Stomach (tissue), 9 donors: ENCODE data around the gene UTRN. TPM values are rescaled to one million over a fixed set of nuclear protein-coding genes. Genes with fewer than 3 reads are reported as not detected.

Source experiments
- DNase-seq, 2 donors: peaks; one replicate each; pipeline versions ENCODE4 v3.0.0 to v3.0.0-alpha.2; 2013 to 2019
- H3K27ac ChIP-seq, 5 donors: fragments of 200-600 bp in 4 of 5; sonication (generic) in 4 of 5; one replicate each; pipeline ENCODE4 v1.5.1; 2013 to 2019; ENCODE audit warnings: mild to moderate bottlenecking in 1 of 5, moderate library complexity in 1 of 5
- H3K27me3 ChIP-seq, 3 donors: fragments of 200-600 bp; sonication (generic); one replicate each; pipeline ENCODE4 v1.5.1; 2017 to 2019; ENCODE audit warnings: mixed run types in 1 of 3
- H3K36me3 ChIP-seq, 4 donors: fragments of 200-600 bp; sonication (generic); 1 replicate in 3 of 4; 2 replicates in 1 of 4; pipeline ENCODE4 v1.5.1; 2016 to 2019
- H3K4me1 ChIP-seq, 4 donors: fragments of 200-600 bp; sonication (generic); one replicate each; pipeline ENCODE4 v1.5.1; 2016 to 2019
- H3K4me3 ChIP-seq, 4 donors: fragments of 200-600 bp; sonication (generic) in 3 of 4; one replicate each; pipeline ENCODE4 v1.5.1; 2016 to 2019; ENCODE audit warnings: mild to moderate bottlenecking in 1 of 4
- H3K9me3 ChIP-seq, 4 donors: fragments of 200-600 bp; sonication (generic); one replicate each; pipeline ENCODE4 v1.5.1; 2016 to 2019
- CTCF ChIP-seq, 7 experiments: fragments of 450-650 bp in 4 of 7; fragments of 200-600 bp in 3 of 7; sonication (generic) in 3 of 7; IDR thresholded peaks; one replicate each; pipeline ENCODE4 v1.5.1; 2016 to 2019; ENCODE audit warnings: antibody characterized with exemption in 7 of 7, control low read depth in 2 of 7, mild to moderate bottlenecking in 1 of 7
- EP300 ChIP-seq: sonication (generic); formaldehyde crosslinking; IDR thresholded peaks from one replicate; pipeline ENCODE4 v1.6.1; 2017; ENCODE audit warnings: antibody characterized with exemption
- POLR2A ChIP-seq, 4 donors: fragments of 450-650 bp; IDR thresholded peaks; one replicate each; pipeline ENCODE4 v1.6.1; 2016; ENCODE audit warnings: antibody characterized with exemption in 4 of 4, control low read depth in 2 of 4, mild to moderate bottlenecking in 1 of 4, moderate library complexity in 1 of 4
- POLR2AphosphoS5 ChIP-seq, 3 donors: sonication (generic); formaldehyde crosslinking; IDR thresholded peaks; one replicate each; pipeline ENCODE4 v1.6.1; 2016; ENCODE audit warnings: antibody characterized with exemption in 3 of 3
- WGBS, 5 donors: extraction: QIAGEN DNeasy Blood & Tissue Kit in 3 of 5; methylation state at CpG; one replicate each; pipeline versions ENCODE4 v1.1.5 to v1.1.7; 2013 to 2018; 5-methylcytosine and 5-hydroxymethylcytosine counted together
- intact Hi-C: fragments of 100-400 bp; cut with DNase I; formaldehyde crosslinking; loops from one replicate; pipeline ENCODE4 v1.15.1; 2023; ENCODE audit warnings: low total_unique reads
- polyA plus RNA-seq, 3 donors: library from polyadenylated mRNA; stranded (reverse); fragments of 200-250 nt; gene quantifications; one replicate each; pipeline ENCODE4 v1.2.3, GENCODE V29; 2013
- total RNA-seq, 5 donors: library from RNA; depleted of rRNA; stranded (reverse); fragments of >200 nt; gene quantifications; one replicate each; pipeline versions ENCODE4 v1.1.0 to v1.2.3, GENCODE V29; 2014 to 2016
- donor health status: healthy with polysubstance abuse.
- donor health status: Bipolar disorder and iron deficiency.
- donor health status: healthy.

Gene UTRN
- total and polyA plus RNA-seq, 8 donors: 5.4 to 218 (median 105) TPM

GRCh38 chr6:144298916-144299315, 13.8 kb downstream of the UTRN start:
- intact Hi-C loops: no loop called here
- Histone ChIP-seq H3K4me3 (no peak overlapping the region), H3K27ac (peak overlapping the region in 2 of 5 donors; percentile 21 to 85), H3K36me3 (peaks cover 0 to 15% (median 8%) of the 10 kb centered on the region in 4 donors), H3K27me3 (no peaks in the 10 kb centered on the region), H3K4me1 (peaks cover 24 to 54% (median 29%) of the 10 kb centered on the region in 4 donors), H3K9me3 (no peaks in the 10 kb centered on the region)
- TF ChIP-seq EP300 (no peak), POLR2A (IDR thresholded peaks at IDR 0.05) (no peak), CTCF (IDR thresholded peaks at IDR 0.05) (no peak), POLR2AphosphoS5 (IDR thresholded peaks at IDR 0.05) (no peak)
- WGBS, 5 donors: 84 to 94% (median 86%) methylated on average over 1 of the region's 1 CpG
- no peak for DNase-seq

- TF ChIP-seq POLR2A (IDR thresholded peaks at IDR 0.05) (no peak), CTCF (IDR thresholded peaks at IDR 0.05) (no peak), EP300 (no peak), POLR2AphosphoS5 (IDR thresholded peaks at IDR 0.05) (no peak)
- WGBS, 5 donors: 92 to 95% (median 94%) methylated on average over 5 of the region's 5 CpGs
- Histone ChIP-seq H3K27me3 (no peaks in the 10 kb centered on the region), H3K27ac (no peak overlapping the region), H3K4me3 (no peak overlapping the region), H3K4me1 (peaks cover 2 to 22% (median 12%) of the 10 kb centered on the region in 4 donors), H3K9me3 (no peaks in the 10 kb centered on the region), H3K36me3 (peaks cover 0 to 2% (median 0%) of the 10 kb centered on the region in 4 donors)
- DNase-seq: no peak
- intact Hi-C loops: no loop called here
Observed at GRCh38 chr6:144302701-144303372, 17.7 kb downstream of the UTRN start.

- 85 to 98% (median 96%) methylated on average over 4 of the region's 4 CpGs for WGBS, 5 donors
- intact Hi-C loops: no loop called here
Observed at GRCh38 chr6:144304223-144304848, 19.2 kb downstream of the UTRN start.

GRCh38 chr6:144305567-144305966, 20.4 kb downstream of the UTRN start:
- Histone ChIP-seq H3K36me3 (peaks cover 12 to 25% (median 18%) of the 10 kb centered on the region in 4 donors), H3K4me3 (no peak overlapping the region), H3K9me3 (no peaks in the 10 kb centered on the region), H3K4me1 (peaks cover 0 to 8% (median 2%) of the 10 kb centered on the region in 4 donors), H3K27ac (no peak overlapping the region), H3K27me3 (no peaks in the 10 kb centered on the region)
- no peak for DNase-seq
- no peak for TF ChIP-seq POLR2AphosphoS5 (IDR thresholded peaks at IDR 0.05)
- TF ChIP-seq CTCF (IDR thresholded peaks at IDR 0.05): no peak
- TF ChIP-seq EP300: no peak
- TF ChIP-seq POLR2A (IDR thresholded peaks at IDR 0.05): no peak
- WGBS, 5 donors: 71 to 92% (median 79%) methylated on average over 1 of the region's 1 CpG
- intact Hi-C loops: no loop called here

More at GRCh38 chr6:144304223-144304848, 19.2 kb downstream of the UTRN start:
- peaks cover 0 to 8% (median 3%) of the 10 kb centered on the region in 4 donors for H3K4me1 ChIP-seq
- no peak for TF ChIP-seq POLR2AphosphoS5 (IDR thresholded peaks at IDR 0.05)
- no peak overlapping the region for H3K27ac ChIP-seq
- no peaks in the 10 kb centered on the region for H3K27me3 ChIP-seq
- no peak overlapping the region for H3K4me3 ChIP-seq
- peaks cover 9 to 17% (median 13%) of the 10 kb centered on the region in 4 donors for H3K36me3 ChIP-seq
- H3K9me3 ChIP-seq: no peaks in the 10 kb centered on the region
- DNase-seq: no peak
